GM21528 (cell line): ENCODE results near the gene GRIK2.

Experiments
- ATAC-seq: cut with Tn5 transposase; IDR thresholded peaks from one replicate; pipeline ENCODE4 v1.9.1; 2021; ENCODE audit warnings: mild to moderate bottlenecking, moderate library complexity; ENCODE audit not compliant: unreplicated experiment, low FRiP score

GRIK2 gene

DNA sequence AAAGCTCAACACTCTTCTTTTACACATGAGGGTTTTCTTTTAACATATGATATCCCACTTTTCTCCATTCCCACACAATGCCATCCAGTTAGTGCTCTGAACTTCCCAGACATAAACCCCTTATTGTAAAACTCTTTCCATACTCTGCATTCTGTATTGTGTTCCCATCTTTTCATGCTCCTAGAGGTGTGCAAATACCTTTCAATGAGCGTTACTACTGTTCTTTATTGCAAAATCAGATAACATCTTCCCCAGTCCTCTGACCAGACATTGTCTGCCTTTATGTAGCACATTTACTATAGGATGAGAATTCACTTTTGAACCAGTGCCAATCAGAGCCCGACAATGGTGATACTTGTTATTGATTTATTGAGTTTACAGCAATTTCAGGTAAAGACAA, 296.2 kb downstream of the GRIK2 start:
- no peak for ATAC-seq

DNA sequence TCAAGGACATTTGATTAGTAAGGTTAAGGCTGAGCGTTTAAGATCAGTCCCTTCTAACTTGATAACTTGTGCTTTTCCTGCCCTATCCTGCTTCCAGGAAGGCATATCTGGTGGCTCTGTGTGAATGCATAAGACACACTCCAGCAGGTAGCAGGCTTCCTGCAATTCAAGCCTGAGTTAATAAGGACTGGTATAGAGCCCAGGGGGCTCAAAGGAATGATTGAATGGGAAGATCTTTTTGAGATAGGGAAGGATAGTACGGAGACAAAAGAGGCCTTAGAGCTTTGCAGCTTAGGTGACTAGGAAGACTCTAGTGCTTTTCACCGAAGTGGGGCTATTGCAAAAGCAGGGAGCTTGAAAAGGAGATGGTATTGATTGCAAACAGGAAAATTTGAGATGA, 307.1 kb downstream of the GRIK2 start:
- ATAC-seq, result no peak

DNA sequence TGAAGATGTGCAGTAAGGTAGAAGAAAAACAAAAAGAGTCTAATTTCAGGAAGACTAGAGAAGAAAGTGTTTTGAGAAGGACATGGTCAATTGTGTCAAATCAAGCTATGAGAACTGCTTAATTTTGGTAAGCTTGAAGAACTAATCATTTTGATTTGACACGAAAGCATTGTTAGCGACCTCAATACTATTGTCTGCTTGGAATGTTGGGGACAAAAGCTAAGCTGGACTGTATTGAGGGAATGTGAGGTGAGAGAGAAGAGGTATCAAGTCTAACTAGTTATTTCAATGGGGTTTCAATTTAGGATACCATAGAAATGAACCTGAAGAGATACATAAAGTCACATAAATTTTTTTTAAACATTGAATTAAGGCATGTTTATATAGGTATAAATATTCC, 309.8 kb downstream of the GRIK2 start:
- ATAC-seq, result no peak

DNA sequence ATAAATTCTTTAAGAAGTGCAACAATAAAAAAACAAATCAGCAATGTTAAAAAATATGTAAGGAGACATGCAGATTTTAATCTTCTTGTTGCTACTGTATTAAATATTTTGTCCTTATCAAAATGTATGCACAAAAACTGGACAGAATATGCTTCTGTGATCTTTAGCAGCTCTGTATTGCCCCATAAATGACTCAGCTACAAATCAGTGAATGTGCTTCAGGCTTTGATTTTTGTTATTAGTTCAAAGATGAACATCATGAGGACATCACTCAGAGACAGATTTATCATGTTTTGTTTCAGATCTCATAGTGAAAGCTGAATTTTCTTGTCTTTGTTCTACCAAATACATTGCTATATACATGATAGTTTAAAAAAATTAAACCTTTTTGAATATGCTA, 312.4 kb downstream of the GRIK2 start:
- ATAC-seq, result no peak

DNA sequence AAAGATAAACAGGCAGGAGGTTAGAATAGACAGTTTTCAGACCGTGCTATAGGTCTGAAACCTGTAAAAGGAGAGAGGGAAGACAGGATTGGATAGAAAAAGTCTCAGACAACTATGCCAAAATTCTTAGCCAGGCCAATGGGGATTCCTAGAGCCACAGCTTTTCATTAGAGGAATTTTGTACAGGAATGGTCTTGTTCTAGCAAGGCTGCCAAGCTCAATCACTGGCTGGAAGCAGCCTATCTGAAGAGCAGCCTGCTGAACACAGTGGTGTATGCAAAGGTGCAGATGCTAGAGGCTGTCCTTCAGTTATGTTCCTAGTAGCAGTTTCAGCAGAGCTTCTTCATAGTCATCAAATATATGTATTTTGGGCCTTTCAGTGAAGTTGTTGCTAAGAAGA, 313.1 kb downstream of the GRIK2 start:
- no peak for ATAC-seq

DNA sequence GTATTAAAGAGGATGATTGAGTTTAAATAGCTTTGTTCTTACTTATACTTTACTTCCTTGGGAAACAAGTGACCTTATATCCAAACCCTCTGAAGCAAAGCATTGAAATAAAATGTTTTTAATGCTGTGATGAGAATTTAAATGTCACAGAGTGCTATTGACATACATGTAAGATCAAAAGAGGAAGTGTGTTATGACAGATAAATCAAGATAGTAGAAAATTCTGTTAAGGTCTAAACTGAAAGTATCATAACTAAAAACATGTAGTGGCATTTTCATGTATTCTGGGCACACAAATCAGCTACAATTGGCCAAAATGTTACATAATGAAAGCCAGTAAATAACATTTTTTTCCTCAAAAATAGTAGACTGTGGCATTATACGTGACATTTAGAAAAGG, 318.0 kb downstream of the GRIK2 start:
- ATAC-seq, result no peak

DNA sequence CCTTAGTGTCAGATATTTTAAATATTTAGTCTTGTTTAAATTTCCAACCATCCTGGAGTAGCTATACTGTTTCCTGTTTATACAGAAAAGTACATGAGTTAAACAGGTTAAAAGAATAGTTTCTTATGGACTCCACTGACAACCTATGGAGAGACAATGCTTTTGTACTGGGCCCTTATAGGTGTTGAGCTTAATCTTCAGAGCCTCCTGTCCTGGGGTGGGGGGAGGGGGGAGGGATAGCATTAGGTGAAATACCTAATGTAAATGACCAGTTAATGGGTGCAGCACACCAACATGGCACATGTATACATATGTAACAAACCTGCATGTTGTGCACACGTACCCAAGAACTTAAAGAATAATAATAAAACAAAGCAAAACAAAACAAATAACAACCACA, 322.9 kb downstream of the GRIK2 start:
- ATAC-seq, result no peak

DNA sequence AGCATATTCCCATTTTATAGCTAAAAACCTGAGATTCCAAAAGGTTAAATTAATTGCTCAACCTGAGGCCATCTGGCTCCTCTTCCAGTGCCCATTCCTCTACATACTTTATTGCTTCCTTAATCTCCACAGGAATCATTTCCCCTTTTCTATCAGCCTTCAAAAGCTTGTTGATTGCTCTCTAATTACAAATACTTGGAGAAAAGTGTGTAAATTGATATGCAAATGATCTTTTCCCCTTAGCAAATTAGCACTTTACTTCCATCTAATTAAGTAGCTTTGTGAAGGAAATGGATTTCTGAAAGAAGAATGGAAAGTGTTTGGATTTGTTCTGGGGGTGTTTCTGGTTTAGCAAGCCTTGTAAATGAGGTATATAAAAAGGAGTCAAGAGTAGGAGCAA, 323.3 kb downstream of the GRIK2 start:
- no peak for ATAC-seq

DNA sequence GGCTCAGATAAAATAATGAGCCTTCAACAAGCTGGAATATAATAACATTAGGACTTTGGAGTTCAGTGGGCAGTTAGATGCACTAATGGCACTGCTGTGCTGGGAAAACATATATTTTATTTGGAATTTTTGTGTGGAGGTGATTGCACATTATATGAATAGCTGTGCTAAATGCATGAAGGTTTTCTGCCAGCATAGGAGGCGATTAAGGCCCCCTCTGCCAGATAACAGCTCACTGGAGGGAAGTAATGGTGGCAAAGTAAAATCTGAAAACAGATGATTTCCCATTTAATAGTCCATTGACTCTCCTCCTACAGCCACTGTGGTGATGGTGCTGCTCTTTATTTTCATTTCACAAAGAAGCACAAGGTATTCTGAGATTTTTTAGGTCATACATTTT, 326.0 kb downstream of the GRIK2 start:
- ATAC-seq, result no peak

DNA sequence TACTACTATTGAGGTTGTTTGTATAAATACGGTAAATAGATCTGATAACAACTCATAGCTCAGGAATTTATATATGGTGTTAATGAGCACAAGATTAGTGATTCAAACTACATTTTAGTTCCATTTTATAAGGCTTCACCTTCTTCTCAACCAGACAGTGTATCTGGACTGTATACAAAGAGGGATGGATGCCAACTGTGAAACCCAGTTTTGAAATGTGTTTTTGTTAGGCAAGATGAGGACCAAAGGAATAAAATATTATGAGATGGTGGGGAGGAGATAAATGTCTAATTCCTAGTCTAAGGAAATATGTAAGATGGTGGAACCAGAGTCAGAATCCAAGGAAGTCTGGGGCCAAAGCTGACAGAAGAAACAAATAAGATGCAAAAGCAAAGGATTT, 329.0 kb downstream of the GRIK2 start:
- ATAC-seq, result no peak

DNA sequence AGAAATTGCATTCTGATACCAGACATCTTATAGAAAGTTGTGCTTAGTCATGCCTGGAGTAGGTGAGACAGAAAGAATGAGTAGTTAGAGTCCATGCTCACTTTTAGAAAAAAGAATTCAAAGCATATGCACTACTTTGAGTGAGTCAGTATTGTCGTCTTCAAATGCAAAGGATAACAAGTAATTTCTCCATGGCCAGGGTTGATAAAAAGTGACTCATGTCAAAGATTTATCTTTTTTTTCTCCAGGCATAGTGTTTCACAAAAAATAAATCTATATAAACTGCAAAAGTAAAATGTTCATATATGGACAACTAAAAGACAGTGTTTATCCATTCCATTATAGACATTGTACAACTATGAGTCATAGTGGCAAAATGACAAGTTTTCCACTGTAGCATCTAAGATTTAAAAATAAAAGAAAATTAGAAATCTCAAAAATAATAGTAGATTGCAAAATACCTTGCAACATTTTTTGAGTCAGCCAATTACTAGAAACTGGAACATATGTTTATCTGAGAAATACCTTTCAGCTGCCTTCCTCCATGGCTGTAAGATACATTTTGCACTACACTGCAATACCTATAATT, 329.6 kb downstream of the GRIK2 start:
- no peak for ATAC-seq

DNA sequence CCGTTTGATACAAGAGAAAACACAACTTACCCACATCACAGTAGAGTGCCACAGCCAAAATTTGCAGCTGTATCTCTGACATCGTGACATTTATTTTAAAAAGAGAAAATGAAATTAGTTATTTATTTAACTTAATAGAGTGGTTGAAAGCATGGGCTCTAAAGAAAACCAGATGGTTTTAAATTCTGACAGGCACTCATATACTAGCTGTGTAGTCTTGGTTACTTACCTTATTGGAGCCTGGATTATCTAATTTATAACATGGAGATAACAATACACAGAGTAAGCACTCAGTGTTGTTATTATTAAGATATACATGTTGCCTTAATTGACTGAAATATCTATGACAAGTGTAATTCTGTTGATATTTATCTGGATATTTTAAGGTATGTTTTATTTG, 334.9 kb downstream of the GRIK2 start:
- no peak for ATAC-seq

DNA sequence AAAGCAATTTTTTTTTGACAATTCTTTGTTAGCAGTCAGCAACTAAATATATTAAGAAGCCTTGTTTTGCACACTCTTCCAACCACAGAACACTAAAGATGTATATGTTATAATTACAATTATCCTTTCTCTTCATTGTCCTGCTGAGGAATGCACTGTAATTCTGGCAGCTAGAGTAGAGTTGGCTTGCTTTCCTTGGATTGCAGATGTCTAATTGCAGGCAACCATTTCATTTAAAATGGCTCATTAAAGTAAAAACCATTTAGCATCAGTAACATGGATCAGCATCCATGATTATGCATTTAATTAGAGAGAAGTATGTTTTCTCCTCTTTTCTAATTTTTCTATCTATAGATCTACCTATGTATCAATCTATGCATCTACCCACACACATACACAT, 335.4 kb downstream of the GRIK2 start:
- ATAC-seq, result no peak

DNA sequence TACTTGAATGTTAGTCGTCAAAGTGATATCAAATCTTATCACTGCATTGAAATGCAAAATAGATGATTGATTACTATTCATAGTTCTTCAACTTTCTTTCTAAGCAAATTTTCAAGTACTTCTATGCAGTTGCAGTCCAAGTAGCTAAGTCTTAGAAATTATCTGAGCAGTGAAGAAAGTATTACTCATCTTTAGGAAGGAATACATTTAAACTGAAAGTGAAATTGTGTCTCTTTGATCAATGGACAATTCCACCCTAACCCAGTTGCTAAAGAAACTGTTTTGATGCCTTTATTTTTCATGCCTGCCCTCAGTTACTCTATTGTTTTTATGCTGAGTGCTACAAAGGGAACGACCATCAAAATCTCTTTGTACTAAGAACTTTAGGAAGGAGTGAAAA, 337.4 kb downstream of the GRIK2 start:
- ATAC-seq, result no peak

DNA sequence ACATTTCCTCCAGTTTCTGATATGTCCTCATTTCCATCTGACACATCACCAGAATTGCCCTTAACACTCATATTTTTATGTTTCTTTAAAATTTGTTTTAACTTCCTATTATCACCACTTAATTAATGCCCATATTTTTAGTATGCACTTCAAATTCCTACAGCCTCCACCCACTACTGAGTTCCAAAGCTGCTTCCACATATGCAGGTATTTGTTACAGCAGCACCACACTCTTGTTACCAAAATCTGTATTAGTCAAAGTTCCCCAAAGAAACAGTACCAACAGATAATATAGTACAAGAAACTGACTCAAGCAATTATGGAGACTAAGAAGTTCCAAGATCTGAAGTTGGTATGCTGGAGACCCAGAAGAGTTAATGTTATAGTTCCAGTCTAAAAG, 340.4 kb downstream of the GRIK2 start:
- ATAC-seq, result no peak

DNA sequence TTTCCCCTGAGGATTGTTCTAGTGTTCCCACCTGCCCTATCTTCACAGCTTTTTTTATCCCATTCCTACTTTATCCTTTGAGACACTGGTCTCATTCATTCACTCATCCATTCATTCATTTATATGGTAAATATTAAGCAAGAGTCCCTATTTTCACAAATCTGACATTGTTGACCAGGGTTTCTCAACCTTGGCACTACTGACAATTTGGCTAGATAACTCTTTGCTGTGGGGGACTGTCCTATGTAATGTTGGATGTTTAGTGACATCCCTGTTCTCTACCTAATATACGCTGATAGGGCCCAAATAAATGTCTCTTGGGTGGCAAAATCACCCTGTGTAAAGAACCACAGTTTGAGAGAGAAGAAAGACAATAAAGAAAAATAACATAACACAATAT, 345.0 kb downstream of the GRIK2 start:
- ATAC-seq, result no peak

DNA sequence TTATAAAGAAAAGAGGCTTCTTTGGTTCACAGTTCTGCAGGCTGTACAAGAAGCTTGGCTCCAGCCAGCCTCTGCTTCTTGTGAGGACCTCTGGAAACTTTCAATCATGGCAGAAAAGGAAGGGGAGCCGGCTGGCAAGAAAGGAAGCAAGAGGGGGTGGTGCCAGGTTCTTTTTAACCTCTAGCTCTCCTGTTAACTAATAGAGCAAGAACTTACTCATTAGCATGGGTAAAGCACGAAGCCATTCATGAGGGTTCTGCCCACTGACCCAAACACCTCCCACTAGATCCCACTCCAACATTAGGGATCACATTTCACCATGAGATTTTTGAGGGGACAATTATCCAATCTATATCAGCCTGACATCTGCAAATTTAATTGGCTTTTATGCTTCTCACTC, 347.1 kb downstream of the GRIK2 start:
- ATAC-seq, result no peak

DNA sequence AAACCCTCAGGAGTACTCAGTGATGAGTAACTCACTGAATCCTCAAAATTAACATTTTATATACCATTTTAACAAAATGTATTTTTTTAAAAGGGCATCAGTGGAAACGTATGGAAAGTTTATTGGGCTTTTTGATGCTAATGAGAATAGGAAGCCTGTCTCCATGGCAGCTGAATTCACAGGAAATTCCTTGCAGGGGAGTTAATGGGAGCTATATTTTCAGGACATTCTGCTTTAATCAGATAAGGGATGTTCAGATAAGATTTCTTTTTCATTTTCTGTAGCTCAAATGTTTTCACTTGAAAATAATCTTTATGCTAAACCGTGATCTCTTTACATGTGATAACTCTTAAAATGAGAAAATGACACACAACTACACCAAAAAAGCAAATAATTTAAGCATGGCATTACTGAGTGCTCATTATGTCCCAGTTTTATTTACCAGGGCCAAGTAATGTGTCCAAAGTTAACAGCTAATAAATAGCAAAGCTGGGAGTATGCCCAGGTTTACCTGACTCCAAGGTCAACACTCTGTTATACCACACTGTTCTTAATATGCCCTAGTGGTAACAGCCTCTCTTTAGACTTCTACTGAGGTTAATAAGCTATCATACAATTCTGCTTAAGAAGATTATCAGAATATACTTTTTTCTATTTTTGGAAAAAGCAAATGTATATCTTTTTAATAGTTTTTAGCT, 348.1 kb downstream of the GRIK2 start:
- no peak for ATAC-seq

DNA sequence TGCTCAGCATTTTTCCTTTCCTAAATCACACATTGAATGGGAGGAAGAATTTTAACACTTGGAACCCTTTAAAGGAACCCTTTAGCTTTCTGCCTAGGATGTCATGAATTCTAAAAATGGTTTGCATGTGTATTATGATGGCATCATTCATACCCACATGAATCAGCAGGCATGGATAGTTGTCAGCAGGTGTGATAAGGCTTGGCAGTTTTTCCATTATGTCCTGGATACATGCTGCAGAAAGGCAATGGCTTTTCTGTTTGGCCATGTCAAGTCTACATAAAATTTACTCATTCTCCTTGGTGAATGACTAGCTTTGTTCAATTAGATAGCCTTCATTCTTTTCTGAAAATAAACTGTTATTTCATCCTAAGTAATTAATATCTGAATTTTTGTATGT, 353.7 kb downstream of the GRIK2 start:
- no peak for ATAC-seq

DNA sequence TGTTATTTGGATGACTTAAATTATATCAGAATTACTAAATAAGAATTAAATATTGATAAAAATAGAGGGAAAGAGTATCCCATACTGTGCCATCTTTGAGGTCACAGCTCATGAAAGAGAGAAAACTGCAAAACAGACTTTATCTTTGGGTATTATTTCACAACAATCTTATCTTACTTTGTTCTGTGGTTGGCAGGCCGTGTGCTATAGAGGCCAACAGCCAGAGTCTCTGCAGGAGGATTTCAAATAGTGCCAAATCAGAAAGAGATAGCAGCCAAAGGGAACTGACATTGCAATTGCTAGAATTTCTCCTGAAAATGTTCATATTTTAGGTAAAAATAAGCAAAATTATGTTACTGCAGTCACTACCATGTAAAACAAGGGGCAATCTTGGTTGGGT, 354.2 kb downstream of the GRIK2 start:
- ATAC-seq, result no peak

DNA sequence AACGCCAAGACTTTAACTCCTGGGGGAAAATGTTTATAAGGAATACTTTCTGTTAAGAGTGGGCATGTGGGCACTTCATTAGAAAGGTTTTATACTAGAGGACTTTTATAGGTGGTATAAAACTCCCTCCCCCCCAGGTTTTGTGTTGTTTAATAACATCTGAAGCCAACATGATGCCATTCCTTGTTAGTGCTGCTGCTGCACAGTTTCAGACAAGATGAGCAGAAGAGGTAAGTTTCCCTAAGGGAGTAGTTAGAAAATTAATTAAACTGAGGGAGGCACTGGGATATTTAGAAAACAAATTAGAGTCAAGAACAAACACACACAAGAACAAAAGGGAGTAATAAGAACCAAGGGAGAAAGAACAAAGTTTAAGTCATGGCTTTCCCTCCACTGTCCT, 362.4 kb downstream of the GRIK2 start:
- no peak for ATAC-seq

DNA sequence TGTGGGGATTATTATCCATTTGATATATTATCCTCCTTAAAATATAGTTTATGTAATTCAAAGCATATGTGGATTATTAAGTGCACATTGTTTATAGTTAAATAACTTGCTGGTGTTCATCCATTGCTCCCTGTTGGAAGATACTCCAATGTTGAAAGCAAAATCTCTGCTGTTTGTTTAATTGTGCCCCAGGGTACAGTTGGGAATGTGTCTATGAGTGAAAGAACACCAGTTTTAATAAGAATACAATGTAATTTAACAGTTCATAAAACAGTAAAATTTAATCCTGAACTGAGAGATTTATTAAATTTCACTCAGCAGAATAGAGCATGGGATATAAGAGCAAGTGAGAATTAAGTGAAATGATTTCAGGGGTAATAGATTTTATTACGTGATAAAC, 364.9 kb downstream of the GRIK2 start:
- ATAC-seq, result no peak
